ENCODE measurements around the gene DUOXA1.

DUOXA1 gene

DNA sequence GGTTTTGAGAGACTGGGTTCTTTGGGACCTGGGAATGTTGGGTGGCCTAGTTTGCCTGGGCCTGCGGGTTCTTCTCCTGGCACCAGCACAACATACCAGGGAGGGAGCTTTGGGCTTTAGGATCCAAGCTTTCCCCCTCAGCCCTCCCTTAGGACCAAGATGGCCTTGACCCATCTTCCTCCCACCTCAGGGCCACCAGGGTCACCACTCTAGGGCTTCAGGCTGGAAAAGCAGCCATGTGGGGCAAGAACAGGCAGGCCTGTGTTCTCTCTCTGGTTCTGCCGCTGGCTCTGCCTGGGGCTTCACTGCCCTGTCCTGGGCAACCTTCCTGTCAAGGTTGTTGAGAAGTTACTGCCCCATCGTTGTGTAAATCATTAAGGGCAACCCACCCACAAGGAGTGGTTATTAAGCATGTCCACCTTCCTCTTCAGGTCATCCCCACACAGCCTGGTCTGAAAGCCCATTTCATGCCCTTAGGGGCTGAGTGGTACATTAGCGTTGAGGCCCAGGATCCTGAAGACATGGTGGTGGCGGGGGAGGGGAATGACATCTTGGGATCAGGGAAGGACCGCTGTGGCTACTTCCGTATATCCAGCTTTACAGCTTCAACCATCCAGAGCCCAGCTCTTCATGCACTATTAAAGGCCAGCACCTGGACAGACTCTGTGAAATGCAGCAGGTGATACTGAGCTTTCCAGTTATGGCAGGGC lies 767 bp upstream of the DUOXA1 start:
- no peak for DNase-seq (ENCODE audit: low read depth)

DNA sequence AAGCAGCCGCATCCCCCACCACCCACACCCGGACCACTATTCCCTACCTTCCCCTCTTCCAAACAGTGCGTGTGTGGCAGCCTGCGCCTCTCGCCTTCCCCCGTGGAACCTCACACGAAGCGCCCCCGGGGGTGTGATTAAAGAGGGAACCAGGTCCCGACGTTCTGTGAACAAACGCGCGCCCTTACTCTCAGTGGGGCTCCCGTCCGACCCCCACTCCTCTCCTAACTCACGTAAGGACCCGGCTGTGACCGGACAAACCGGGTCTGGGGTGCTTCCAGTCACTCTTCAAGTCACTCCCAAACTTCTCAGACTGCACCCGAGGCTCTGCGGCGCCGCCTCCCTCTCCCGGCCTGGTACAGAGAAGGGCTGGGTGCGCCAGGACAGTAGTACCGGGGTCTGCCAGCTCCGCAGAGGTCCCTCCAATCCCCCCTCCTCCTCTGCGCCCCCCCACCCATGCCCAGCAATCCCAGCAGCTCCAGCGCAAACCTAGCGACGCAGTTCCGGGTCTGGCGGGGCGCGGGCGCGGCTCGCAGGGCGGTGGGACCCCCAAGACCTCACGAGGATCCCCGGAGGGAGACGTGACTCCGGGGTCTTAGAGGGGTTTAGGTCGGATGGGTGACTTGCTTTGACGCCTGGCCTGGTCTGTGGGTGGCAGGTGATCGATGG lies 574 bp downstream of the DUOXA1 start:
- no peak for DNase-seq (ENCODE audit: low read depth)

DNA sequence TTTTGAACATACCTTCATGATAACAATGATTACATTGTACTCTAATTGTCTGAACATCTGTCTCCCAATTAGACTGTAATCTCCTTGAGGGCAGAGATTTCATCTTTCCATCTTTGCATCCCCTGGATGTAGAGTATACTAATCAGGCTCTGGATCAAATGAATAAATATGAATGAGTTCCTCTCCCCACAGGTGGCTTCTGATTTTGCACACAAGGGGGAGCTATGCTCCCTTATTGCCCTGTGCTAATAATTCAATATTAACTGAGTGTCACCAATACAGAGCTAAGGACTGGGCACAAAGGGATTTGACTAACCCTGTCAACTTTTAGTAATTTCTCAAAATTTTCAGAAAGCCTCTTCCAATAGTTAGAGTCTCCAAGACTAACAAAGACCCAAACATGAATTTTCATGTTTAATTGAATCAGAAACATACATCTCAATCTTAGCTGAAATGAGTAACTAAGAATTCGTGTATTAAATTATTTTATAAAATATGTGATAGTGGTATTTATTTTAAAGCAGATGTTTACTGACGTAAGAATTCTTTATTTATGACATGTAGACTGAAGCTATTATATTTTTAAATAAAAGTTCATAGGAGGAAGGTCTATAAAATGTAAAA lies 3.0 kb downstream of the DUOXA1 start:
- DNase-seq (ENCODE audit: low read depth): no peak

DNA sequence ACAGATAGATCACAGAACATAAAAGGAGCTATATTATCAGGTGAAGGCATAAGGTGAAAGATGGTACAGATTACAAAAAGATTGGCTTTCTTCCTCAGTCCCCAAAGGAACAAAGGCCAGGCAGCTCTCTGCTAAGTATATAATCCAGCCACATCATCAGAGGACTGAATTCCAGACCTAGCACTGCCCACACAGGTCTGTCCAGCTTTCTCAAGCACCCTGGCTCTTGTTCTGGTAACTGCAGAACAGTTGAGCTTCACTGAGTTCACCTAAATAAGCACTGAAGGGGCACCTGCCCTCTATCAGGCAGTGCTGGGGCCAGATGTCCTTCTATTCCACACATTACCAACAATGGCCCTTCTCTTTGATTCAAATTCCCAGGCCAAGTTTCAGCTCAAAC lies 6.3 kb downstream of the DUOXA1 start:
- DNase-seq (ENCODE audit: low read depth): no peak

DNA sequence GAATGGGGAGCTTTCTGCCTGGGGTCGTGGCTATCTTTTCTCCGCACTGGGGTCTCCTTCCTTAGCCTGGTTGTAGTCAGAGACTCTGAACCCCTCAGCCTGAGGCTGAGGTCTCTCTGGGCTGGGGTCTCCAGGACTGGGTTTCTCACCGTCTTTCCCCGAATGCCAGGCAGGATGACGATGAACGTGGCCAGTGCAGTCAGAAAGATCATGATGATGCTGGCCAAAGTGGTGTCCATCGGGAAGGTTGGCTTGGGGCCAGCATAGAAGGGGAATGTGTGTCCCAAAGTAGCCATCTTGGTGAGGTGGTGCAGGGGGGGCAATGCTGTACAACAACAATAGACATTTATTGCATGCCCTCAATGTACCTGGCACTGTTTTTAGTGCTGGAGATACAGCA lies 7.0 kb downstream of the DUOXA1 start:
- no peak for DNase-seq (ENCODE audit: low read depth)

DNA sequence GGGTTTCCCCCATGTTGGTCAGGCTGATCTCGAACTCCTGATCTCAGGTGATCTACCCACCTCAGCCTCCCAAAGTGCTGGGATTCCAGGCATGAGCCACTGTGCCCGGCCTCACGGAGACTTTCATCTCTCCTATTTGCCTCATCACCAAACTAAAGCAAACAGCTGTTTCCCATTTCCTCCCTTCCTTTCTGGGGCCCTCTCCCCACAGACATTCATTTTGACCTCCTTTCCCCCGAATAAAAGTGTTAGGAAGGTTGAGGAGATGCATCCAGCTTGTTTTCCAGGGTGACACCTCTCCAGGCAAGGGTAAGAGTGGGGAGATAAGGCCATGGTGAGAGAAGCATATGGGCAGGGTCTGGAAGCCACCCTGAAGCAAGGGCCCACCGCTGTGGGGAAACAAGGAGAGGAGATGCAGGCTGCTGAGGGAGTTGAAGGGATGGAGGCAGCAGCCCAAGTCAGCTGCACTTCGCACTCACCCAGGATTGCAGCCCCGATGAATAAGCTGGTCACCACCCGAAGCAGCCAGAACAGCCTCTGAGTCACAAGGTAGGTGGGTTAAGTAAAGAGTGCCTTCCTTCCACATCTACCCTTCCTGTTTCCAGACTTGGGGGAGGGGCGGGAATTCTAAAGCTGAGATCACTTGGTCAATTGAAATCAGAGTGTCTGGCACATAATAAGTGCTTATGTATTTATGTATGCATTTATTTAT lies 7.8 kb downstream of the DUOXA1 start:
- peak; percentile 59 for DNase-seq (ENCODE audit: low read depth)

DNA sequence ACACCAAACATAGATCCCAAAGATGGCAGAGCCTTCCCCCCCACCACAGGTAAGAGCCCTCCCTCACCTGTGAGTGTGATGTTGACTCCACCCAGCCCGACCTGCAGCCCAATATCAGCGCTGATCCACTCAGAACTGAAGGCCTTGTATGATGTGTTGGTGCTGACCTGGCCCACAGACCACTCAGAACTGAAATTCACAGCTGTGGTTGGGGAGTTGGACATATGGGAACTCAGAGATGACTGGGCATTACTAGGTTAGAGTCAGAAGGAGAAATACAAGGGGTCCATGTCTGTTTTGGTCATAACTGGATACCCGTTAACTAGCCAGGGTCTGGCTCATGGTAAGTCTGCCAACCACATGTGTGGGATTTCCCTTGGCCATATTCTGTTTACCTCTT lies 8.7 kb downstream of the DUOXA1 start:
- no peak for DNase-seq (ENCODE audit: low read depth)

DNA sequence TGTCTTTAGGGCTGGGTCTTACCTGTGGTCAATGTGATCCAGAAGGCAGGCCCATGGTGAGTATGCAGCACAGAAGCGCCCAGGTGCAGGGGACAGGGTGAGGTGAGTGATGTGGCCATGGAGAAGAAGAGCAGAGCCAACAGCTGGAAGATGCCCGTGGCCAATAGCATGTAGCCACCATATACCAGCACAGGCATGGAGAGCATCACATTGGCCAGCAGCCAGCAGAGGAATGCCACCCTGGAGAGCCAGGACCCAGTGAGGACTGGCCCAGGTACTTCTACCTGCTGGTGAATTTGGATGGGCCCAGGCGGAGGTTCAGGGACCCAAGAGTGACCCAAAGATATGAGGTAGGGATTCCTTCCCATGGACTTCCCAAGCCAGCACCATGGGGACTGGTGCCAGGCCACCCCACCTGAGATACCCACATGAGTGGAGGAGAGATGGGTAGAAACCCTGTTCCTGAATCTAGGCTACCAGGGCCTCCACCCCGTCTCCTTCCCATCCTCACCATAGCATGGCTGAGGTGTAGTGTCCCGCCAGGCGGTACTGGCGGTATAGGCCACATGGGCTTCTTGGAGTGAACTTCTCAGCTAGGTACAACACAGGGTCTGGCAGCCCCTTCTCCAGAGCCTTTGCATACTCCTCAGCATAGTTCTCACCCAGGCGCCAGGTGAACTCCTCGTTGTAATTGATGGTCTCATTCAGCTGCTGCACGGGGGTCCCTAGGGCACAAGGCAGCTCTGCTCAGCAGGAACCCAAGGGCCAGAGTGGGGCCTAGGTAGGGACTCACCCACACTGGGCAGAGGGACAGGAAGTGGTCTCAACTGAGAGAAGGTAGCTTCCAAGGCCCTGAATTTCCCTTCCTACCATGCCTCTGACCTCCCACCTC lies 9.4 kb downstream of the DUOXA1 start:
- no peak for DNase-seq (ENCODE audit: low read depth)

DNA sequence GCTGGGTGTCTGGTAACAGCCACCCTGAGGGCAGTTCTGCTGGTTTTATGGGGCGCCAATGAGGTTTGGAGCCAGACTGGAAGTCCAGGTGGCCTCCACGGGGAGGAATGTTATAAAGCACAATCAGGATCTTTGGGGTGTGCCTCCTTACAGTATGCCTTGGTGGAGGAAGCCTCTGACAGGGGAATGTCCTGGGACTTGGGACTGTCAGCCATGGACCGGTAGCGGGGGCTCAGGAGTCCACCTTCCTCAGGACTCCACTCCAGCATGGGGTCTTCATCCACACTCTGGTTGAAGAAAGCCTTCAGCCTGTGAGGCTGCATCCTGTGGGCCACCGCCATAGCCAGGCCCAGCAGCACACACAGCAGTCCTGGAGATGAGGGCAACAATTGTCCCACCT lies 10.7 kb downstream of the DUOXA1 start:
- no peak for DNase-seq (ENCODE audit: low read depth)

DNA sequence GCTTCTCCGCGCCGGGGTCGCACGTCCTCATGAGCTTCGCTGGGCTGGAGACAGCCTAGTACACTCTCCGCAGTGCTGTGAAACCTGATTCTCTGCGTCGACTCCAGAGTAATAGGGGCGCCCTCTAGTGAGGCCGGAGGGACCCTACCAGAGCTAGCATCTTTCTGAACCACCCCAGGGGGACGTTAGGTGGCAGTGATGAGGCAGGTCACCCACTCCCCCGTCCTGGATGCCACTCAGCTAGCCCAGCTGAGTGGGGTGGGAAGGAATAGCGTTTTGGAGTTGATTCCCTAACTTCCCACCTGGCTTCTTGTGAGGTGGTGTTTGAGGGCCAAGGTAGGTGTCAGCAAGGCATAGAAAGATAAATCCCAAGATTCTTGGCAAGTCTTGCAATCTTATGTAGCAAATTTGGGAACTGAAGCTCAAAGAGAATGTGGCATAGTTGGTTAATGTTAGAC lies 11.5 kb downstream of the DUOXA1 start:
- peak; percentile 70 for DNase-seq (ENCODE audit: low read depth)

DNA sequence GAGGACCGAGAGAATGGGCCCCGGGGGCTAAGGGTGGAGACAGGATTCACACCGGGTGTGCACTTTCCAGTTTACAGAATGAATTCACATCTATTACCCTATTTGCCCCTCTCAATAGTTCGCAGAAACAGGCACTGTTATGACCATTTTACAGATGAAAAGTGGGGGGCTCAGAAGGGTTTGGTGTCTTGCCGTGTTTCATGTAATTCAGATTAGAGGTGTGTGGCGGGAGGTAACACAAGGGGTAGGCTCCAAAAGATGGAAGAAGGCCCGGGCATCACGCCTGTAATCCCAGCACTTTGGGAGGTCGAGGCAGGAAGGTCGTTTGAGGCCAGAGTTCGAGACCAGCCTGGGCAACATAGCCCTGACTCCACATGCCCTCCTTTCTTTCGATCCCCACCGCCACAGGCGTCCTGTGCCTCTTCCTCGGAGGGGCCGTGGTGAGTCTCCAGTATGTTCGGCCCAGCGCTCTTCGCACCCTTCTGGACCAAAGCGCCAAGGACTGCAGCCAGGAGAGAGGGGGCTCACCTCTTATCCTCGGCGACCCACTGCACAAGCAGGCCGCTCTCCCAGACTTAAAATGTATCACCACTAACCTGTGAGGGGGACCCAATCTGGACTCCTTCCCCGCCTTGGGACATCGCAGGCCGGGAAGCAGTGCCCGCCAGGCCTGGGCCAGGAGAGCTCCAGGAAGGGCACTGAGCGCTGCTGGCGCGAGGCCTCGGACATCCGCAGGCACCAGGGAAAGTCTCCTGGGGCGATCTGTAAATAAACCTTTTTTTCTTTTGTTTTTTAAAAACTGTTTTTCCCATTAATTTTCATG lies 12.2 kb downstream of the DUOXA1 start:
- no peak for DNase-seq (ENCODE audit: low read depth)

DNA sequence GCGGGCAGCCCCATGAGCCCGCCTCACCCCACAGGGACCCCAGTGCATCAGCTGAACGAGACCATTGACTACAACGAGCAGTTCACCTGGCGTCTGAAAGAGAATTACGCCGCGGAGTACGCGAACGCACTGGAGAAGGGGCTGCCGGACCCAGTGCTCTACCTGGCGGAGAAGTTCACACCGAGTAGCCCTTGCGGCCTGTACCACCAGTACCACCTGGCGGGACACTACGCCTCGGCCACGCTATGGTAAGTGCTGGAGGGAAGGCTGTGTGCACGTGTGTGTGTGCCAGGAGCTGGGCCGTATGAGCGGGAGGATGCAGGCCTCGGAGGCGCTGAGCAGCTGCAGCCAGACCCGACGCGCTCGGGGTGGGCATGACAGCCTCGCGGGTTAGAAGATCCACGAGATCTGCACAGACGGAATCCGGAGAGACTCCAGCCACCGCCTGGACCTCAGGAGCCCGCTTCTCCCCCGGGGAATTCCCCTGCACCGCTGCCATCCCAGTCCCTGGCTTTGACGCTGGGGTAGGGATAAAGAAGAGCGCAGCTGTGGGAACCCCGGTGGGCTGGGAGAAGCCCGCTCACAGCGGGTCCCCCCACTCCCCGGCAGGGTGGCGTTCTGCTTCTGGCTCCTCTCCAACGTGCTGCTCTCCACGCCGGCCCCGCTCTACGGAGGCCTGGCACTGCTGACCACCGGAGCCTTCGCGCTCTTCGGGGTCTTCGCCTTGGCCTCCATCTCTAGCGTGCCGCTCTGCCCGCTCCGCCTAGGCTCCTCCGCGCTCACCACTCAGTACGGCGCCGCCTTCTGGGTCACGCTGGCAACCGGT lies 13.0 kb downstream of the DUOXA1 start:
- no peak for DNase-seq (ENCODE audit: low read depth)

DNA sequence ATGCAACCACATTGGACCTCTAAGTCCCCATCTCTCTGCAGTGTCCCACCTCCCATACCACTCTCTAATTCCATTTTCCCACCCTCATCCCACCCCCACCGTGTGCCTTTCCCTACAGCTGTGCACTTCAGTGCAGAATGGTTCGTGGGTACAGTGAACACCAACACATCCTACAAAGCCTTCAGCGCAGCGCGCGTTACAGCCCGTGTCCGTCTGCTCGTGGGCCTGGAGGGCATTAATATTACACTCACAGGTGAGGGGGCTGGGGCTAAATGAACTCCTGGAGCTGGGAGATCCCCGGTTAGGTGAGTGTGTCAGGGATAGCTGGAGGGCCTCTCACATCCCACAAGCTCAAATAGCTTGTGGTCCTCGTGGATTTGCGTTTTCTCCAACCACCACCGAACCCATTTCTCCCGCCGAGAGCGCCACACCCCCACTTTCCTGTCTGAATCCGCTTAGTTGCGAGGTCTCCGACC lies 13.6 kb downstream of the DUOXA1 start:
- no peak for DNase-seq (ENCODE audit: low read depth)

DNA sequence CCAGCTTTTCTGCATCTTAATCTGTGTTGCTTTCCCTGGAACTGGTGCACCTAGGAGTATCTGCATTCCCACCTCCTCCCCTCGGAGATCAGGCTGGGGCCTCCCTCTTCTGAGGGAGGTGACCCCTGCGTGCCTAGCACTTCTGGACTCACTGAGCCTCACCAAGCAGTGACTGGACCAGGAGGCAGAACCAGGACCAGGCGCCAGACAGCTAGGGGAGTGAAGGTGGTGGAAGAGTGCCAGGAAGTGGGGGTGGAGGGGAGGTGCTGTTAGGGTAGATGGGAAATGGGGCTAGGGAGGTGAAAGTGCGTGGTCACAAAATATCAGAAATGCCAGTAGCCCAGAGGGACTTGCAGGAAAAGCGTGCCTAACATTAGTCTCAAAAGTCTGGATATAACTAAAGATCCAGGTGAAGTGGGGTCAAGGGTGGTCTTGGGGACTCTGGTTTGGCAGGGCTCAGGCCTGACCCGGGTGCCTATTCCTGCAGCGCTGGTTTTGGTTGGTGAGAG lies 14.3 kb downstream of the DUOXA1 start:
- DNase-seq (ENCODE audit: low read depth): no peak

DNA sequence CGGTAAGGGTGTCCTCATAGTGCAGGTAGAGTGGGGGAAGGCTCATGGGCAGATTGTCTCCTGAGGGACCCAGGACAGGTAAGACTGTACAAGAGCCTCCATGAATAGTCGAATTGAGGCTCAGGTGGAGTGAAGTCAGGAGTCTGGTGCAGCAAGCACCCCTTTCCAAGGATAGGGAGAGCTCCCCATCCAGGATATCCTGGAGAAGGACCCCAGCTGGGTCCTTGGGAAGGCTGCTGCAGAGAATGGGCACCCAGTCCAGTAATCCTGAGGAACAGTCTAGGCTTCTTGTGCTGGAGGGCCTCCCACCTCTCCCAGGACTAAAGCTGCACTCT lies 15.0 kb downstream of the DUOXA1 start:
- DNase-seq (ENCODE audit: low read depth): no peak

DNA sequence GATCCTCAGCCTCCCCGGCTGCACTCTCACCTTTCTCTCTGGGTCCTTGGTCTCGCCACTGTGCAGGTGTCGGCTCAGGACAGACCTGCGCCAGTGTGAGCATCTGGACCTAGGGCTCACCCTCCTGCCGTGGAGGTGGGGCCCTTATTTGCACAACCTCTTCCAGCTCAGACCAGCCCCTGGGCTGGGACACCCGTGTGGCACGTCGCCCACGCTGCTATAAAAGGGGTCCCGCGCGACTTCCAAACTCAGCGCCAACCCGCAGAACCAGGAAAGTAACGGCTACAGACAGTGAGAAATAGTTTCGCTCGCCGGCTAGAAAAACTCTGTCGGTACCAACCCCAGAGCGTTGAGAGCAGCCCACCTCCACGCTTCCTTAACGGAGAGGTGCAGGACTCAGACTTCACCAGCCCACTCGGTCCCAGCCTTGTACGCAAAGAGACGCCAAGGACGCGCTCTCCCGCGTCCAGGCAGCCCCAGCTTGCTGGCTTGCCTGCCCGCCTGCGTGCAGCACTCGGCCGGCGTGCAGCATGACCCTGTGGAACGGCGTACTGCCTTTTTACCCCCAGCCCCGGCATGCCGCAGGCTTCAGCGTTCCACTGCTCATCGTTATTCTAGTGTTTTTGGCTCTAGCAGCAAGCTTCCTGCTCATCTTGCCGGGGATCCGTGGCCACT lies 15.5 kb downstream of the DUOXA1 start, which contains the start of the genes DUOX2 and DUOXA2:
Gene DUOX2, minus strand, starts transcription at position 97 of the 675 bp plus-strand sequence. CDS start 761 bp downstream, outside the sequence.
Gene DUOXA2, plus strand, starts transcription at position 251 of the 675 bp plus-strand sequence. Its CDS starts 280 bp downstream, at position 531.
- no peak for DNase-seq (ENCODE audit: low read depth)

DNA sequence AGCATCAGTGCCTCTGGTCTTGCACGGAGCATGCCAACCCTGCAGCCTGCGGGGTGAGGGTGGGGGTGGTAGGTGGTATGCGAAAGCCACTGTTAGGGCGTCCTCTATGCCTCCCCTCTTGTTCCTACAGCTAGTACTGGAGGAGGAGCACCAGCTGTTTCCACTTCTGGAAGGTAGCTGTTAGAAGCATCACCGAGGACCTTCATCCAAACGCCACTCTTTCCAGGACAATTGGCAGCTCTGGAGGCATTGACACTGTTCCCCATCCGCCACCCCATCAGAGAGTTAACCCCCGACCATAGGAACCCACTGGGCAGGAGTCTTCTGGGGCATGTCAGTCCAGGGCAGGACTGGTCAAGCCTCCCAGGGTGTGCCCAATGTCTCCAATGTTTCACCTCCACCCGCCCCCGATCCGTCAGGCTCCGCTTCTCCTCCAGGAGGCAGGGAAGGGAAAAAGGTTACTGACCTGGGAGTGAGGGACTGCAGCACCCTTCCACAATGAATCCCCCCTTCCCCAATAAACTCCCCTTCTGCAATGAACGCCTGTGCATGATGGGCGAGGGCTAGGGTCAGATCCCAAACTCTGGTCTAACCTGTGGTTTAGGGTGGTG lies 16.2 kb downstream of the DUOXA1 start:
- no peak for DNase-seq (ENCODE audit: low read depth)

Data from GM04504 (cell line).